A549 (cell line): Measurements from ENCODE around the gene TRIM38.

Experiments
- CBX8 ChIP-seq: fragments of 200-600 bp; sonication (generic); IDR thresholded peaks from 2 replicates; pipeline ENCODE4 v1.6.1; 2016
- EHMT2 ChIP-seq: fragments of 200-600 bp; sonication (generic); IDR thresholded peaks from 2 replicates; pipeline ENCODE4 v1.6.1; 2016; ENCODE audit warnings: antibody characterized with exemption, low read depth, mild to moderate bottlenecking, moderate library complexity
- KDM1A ChIP-seq: fragments of 200-600 bp; sonication (generic); IDR thresholded peaks from 2 replicates; pipeline ENCODE4 v1.6.1; 2016; ENCODE audit warnings: low read depth, mild to moderate bottlenecking
- KDM5A ChIP-seq: fragments of 200-600 bp; sonication (generic); IDR thresholded peaks from 2 replicates; pipeline ENCODE4 v1.6.1; 2016; ENCODE audit warnings: antibody characterized with exemption, mild to moderate bottlenecking
- NR3C1 ChIP-seq: fragments of >200 bp; sonication (Bioruptor Twin); formaldehyde crosslinking; IDR thresholded peaks from 3 replicates; pipeline ENCODE4 v1.6.1; 2017
- POLR2A ChIP-seq: IDR thresholded peaks from 2 replicates; pipeline ENCODE4 v1.6.1; 2012; ENCODE audit warnings: mild to moderate bottlenecking, low read length
- RCOR1 ChIP-seq: fragments of 150-350 bp; IDR thresholded peaks from 2 replicates; pipeline ENCODE4 v1.6.1; 2014; ENCODE audit warnings: antibody characterized with exemption, low read length, low read depth
- RNF2 ChIP-seq: fragments of 200-600 bp; sonication (generic); IDR thresholded peaks from 2 replicates; pipeline ENCODE4 v1.6.1; 2016; ENCODE audit warnings: low read depth, mild to moderate bottlenecking, antibody characterized with exemption, moderate library complexity, borderline replicate concordance
- TF ChIP-seq, protein P1 (sequence below): fragments of >200 bp; sonication (Bioruptor Twin); formaldehyde crosslinking; IDR thresholded peaks from 3 replicates; pipeline ENCODE4 v1.5.1; 2016
- TF ChIP-seq, protein P2 (sequence below): IDR thresholded peaks from 2 replicates; pipeline ENCODE4 v1.6.1; 2012
- TF ChIP-seq, protein P3 (sequence below): fragments of 150-350 bp; IDR thresholded peaks from 2 replicates; pipeline ENCODE4 v1.6.1; 2014; ENCODE audit warnings: low read depth, mild to moderate bottlenecking, low read length
- TF ChIP-seq, protein P4 (sequence below): fragments of 250-450 bp; sonication (Bioruptor Pico); IDR thresholded peaks from 2 replicates; pipeline ENCODE4 v1.5.0; 2021; ENCODE audit warnings: mild to moderate bottlenecking, moderate library complexity, borderline replicate concordance

DNA sequence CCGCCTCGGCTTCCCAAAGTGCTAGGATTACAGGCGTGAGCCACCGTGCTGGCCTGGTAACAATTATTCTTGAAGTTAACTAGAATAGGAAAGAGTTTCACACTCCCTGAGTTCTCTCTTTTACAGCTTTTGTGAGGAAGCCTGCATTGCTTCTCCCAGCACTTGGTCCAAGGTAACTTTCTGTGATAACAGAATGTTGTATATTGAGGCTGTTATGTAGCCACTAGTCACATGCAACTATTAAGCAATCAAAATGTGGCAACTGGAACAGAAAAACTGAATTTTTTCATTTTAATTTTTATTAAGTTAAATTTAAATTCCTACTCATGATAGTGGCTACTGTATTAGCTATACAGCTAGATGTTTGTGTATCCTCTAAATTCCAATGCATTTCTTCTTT is 2.5 kb downstream of the TRIM38 start:
- TF ChIP-seq, protein P1, sequence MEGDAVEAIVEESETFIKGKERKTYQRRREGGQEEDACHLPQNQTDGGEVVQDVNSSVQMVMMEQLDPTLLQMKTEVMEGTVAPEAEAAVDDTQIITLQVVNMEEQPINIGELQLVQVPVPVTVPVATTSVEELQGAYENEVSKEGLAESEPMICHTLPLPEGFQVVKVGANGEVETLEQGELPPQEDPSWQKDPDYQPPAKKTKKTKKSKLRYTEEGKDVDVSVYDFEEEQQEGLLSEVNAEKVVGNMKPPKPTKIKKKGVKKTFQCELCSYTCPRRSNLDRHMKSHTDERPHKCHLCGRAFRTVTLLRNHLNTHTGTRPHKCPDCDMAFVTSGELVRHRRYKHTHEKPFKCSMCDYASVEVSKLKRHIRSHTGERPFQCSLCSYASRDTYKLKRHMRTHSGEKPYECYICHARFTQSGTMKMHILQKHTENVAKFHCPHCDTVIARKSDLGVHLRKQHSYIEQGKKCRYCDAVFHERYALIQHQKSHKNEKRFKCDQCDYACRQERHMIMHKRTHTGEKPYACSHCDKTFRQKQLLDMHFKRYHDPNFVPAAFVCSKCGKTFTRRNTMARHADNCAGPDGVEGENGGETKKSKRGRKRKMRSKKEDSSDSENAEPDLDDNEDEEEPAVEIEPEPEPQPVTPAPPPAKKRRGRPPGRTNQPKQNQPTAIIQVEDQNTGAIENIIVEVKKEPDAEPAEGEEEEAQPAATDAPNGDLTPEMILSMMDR = no peak
- TF ChIP-seq RCOR1 = no peak
- TF ChIP-seq, protein P2, sequence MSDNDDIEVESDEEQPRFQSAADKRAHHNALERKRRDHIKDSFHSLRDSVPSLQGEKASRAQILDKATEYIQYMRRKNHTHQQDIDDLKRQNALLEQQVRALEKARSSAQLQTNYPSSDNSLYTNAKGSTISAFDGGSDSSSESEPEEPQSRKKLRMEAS = no peak
- TF ChIP-seq CBX8 = no peak
- no peak for TF ChIP-seq NR3C1
- TF ChIP-seq, protein P3, sequence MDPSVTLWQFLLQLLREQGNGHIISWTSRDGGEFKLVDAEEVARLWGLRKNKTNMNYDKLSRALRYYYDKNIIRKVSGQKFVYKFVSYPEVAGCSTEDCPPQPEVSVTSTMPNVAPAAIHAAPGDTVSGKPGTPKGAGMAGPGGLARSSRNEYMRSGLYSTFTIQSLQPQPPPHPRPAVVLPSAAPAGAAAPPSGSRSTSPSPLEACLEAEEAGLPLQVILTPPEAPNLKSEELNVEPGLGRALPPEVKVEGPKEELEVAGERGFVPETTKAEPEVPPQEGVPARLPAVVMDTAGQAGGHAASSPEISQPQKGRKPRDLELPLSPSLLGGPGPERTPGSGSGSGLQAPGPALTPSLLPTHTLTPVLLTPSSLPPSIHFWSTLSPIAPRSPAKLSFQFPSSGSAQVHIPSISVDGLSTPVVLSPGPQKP = no peak
- TF ChIP-seq KDM5A = no peak
- TF ChIP-seq POLR2A = no peak
- no peak for TF ChIP-seq RNF2
- TF ChIP-seq EHMT2 = no peak
- TF ChIP-seq, protein P4, sequence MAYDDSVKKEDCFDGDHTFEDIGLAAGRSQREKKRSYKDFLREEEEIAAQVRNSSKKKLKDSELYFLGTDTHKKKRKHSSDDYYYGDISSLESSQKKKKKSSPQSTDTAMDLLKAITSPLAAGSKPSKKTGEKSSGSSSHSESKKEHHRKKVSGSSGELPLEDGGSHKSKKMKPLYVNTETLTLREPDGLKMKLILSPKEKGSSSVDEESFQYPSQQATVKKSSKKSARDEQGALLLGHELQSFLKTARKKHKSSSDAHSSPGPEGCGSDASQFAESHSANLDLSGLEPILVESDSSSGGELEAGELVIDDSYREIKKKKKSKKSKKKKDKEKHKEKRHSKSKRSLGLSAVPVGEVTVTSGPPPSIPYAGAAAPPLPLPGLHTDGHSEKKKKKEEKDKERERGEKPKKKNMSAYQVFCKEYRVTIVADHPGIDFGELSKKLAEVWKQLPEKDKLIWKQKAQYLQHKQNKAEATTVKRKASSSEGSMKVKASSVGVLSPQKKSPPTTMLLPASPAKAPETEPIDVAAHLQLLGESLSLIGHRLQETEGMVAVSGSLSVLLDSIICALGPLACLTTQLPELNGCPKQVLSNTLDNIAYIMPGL (CRISPR knock-in tag) = no peak
- TF ChIP-seq KDM1A = no peak
